Measurements from ENCODE around the gene ARMC5.
A peak's percentile ranks its signal among the peaks of the same experiment; 100 is the strongest.
"Not testable (repeated sequence)": the region's sequence is repeated elsewhere in the genome, so short reads cannot be mapped to it uniquely, and the experiment has no call there.

ARMC5 gene

DNA sequence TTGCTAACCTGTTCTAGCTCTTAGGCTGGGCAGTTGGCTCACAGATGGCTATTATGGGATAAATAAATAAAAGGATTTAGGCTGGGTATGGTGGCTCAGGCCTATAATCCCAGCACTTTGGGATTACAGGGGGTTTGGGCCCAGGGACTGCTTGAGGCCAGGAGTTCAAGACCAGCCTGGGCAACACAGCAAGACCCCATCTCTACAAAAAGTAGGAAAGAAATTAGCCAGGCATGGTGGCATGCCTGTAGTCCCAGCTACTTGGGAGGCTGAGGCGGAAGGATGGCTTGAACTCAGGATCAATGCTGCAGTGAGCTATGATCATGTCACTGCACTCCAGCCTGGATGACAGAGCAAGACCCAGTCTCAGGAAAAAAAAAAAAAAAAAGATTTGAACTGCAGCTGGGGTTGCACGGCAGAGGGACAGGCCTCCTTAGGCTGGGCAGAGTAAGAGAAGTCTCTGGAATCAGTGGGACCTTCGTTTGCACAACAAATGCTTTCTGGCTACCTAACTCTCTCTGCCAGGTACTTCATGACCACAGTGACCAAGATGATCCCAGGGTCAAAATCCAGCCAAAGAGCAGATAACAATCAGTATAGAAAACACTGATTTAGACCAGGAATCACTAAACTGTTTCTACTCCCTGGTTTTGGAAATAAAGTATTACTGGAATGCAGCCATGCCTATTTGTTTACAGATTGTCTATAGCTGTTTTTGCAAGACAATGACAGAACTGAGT lies 42.1 kb downstream of the ARMC5 start:
- DNase-seq (ENCODE audit: low read depth), result no peak

DNA sequence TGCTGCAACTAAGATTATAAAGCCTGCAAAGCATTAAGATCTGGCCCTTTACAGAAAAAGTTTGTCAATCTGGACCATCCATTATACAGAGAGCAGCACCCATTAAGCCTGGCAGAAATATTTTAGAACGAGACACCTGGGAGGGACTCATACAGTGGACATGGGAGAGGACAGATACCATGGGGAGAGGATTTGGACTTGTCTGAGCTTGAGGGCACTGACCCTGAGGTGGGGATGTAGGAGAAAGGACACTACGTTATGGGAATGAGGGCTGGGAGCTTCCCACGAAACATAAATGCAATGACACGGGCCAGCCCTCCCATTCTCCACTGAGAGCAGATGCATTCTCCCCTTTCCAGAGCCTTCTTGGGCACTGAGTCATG lies 42.7 kb downstream of the ARMC5 start:
- no peak for DNase-seq (ENCODE audit: low read depth)

DNA sequence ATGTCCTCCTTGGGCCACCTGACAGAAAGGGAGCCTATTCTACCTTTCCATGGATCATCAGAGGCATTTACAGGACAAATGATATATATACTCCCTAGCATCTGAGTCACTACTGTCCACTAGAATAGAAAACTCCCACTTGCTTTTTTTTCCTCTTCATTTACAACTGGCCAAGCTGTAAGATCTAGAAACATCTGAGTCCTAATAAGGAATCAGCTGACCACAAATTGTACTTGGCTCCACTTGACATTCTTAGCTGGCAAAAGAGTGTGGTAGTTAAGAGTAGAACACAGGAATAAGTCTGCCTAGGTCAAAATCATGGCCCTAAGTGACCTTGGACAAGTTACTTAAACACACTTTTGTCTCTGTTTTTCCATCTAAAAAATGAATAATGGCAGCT lies 43.7 kb downstream of the ARMC5 start:
- no peak for DNase-seq (ENCODE audit: low read depth)

DNA sequence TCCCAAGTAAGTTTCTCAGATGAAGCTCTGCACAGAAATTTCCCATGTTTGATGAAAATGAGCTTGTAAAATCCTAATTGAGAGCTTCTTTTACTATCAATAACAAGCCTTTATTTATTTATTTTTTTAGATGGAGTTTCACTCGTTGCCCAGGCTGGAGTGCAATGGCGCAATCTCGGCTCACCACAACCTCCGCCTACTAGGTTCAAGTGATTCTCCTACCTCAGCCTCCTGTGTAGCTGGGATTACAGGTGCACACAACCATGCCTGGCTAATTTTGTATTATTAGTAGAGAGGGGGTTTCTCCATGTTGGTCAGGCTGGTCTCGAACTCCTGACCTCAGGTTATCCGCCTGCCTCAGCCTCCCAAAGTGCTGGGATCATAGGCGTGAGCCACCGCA lies 44.3 kb downstream of the ARMC5 start:
- not testable (repeated sequence) for DNase-seq (ENCODE audit: low read depth)

DNA sequence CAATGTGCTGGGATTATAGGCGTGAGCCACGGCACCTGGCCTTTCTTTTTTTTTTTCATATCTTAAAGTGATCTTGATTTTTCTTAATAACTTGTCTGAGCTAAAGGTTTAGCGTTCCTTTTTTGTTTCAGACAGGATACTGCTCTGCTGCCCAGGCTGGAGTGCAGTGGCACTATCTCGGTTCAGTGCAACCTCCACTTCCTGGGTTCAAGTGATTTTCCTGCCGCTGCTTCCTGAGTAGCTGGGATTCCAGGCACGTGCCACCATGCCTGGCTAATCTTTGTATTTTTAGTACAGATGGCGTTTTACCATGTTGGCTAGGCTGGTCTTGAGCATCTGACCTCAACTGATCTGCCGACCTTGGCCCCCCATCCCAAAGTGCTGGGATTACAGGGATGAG lies 44.9 kb downstream of the ARMC5 start:
- DNase-seq (ENCODE audit: low read depth), result no peak

DNA sequence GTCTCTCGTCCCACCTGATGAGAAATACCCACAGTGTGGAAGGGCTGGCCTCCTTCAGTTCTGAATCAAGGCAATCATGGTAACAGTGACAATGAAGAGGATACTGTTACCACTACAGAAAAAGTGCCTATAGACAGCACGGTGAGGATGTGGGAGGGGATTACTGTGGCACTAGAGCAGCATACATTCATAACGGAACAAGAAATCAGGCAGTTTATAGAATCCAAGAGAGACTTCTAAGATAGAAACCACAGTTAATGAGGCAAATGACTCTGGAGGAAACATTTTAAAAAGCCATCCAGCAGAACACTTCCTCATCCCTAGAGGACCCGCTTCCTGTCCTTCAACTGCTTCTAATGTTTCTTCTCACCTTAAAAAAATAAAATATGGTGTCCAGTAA lies 46.2 kb downstream of the ARMC5 start:
- DNase-seq (ENCODE audit: low read depth), result no peak

DNA sequence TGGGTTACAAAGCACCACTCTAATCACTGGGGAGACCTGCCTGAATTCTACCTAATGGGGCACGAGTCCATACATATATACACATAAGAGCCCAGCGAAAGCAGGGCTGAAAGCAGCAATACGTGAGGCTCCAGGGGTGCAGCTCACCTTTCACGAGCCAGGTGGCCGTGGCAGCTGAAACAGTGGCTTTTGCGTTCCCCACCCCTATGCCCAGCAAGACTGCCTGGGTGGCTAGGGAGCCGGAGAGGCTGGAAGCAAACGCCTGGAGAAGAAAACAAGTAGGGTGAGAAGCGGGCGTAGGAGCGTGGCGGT lies 48.3 kb downstream of the ARMC5 start:
- no peak for DNase-seq (ENCODE audit: low read depth)

DNA sequence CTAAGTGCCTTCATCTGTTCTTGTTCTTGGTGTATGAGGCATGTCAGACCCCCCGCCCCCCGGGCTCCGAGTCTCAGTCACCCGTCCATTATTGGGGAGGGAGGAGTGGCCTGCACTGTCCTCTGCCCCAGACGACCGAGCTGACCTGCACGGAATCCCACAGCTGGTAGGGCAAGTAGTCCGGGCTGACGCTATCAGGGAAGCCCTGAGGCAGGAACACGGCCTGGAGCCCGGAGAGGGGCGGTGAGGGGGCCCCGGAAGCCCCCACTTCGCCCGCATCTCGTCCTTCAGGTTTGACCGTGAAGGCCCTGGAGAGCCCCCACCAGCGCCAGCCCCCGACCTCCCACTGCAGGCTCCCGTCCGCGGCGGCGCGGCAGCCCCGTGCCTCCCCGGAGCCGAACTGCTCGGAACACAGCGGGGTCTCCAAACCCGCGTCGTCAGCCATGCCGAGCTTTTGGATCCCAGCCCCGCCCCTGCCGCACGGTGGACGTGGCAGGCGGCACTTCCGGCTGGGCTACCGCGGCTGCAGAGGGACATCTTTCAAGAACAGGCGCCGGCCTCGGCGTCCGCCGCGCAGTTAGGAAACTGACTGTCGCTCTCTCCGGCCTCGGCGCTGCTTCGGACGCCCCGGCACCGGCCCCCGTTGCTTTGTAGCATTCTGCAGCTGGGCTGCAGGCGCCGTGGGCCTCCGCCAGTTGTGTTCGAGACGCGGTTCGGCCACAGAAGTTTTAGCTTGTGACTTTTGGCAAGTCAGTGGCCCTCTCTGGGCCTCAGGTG lies 48.8 kb downstream of the ARMC5 start, which contains the start of gene RUSF1:
Gene RUSF1, minus strand, starts transcription at position 463 of the 777 bp plus-strand sequence. Its CDS starts 18 bp downstream, at position 445.
- peak; percentile 72 for DNase-seq (ENCODE audit: low read depth)

DNA sequence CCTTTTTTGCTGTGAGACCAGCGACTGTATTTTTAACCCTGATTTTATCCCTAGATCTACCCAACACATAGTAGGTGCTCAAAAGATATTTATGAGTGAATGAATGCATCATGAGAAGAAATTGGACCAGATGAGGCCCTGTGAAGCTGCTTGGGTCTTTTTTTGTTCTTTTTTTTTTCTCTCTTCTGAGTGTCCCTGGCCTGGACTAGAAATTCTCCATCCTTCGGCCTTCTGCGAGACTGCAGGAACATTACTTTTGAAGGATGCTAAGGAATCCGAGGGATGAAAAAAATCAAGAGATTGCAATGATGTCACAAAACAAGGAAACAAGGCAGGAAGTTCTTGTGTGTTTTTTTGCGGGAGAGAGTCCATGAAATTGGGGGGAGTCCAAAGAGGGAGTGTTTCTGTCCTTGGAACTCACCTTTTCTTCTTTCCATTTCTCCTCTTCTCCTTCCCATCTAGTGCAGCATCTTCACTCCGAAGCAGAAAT lies 49.5 kb downstream of the ARMC5 start:
- no peak for DNase-seq (ENCODE audit: low read depth)

DNA sequence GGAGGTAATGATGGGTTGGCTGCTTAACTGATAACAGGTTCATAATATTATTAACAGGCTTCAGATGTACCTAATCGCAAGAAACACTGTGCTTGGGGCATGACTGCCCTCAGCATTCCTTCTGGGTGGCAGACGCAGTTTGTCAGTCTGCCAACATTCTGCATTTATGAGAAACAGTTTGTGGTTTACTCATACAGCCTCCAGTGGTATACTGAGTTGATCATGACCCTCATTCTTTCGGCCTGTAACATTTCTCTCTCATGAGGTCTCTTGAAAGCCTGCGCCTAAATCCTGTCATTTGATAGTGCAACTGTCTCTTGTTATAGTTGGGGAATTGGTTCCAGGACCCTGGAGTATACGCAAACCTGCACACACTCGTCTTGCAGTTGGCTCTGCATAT lies 53.8 kb downstream of the ARMC5 start:
- DNase-seq (ENCODE audit: low read depth), result no peak

DNA sequence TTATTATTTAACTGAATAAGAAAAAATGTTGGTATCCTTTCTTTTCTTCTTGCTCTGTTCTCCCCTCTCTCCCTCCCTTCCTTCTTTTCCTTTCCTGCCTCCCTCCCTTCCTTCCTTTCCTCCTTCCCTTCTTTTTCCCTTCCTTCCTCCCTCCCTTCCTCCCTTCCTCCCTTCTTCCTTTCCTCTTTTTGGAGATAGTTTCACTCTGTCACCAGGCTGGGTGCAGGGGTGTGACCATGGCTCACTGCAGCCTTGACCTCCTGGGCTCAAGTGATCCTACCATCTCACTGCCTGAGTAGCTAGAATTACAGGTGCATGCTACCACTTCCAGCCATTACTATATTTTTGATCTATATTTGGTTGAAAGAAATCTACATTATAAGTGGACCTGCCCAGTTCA lies 54.6 kb downstream of the ARMC5 start:
- DNase-seq (ENCODE audit: low read depth), result no peak
